OCI-LY3 (cell line): ENCODE measurements around the gene HHIP.

Experiments used
- CTCF ChIP-seq: fragments of 200-600, 300-600 bp; sonication (generic); IDR thresholded peaks from 2 replicates; pipeline ENCODE4 v1.5.1; 2014; ENCODE audit warnings: antibody characterized with exemption, low read length, low read depth
- EZH2phosphoT487 ChIP-seq: fragments of 200-600 bp; shearing (Covaris generic); IDR thresholded peaks from 2 replicates; pipeline ENCODE4 v1.6.1; 2018; ENCODE audit warnings: antibody characterized with exemption, mixed run types, low read depth

- TF ChIP-seq CTCF: no peak
- no peak for TF ChIP-seq EZH2phosphoT487
These were observed 94.4 kb downstream of the HHIP start for GRCh38 chr4:144740316-144740715.
